ENCODE measurements around the gene RAVER2.

DNA sequence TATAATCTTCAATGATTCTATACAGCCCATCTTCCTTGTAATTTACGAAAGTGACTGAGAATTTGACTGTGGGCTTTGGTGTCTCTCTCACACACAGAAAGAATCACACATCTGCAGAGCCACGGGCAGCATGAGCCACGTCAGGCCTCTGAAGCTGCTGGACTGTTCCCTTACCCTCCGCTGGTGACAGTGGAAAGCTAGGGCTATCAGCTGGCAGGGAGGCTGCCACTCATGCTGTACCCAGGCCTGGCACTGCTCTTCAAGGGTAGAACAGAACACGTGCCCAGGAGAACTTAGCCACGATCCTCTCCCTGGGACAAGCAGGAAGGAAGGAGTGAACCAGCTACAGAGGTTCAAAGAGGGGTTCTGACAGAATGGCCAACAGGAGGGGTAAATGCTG lies 130.7 kb downstream of the RAVER2 start:
- TF ChIP-seq, protein P1, sequence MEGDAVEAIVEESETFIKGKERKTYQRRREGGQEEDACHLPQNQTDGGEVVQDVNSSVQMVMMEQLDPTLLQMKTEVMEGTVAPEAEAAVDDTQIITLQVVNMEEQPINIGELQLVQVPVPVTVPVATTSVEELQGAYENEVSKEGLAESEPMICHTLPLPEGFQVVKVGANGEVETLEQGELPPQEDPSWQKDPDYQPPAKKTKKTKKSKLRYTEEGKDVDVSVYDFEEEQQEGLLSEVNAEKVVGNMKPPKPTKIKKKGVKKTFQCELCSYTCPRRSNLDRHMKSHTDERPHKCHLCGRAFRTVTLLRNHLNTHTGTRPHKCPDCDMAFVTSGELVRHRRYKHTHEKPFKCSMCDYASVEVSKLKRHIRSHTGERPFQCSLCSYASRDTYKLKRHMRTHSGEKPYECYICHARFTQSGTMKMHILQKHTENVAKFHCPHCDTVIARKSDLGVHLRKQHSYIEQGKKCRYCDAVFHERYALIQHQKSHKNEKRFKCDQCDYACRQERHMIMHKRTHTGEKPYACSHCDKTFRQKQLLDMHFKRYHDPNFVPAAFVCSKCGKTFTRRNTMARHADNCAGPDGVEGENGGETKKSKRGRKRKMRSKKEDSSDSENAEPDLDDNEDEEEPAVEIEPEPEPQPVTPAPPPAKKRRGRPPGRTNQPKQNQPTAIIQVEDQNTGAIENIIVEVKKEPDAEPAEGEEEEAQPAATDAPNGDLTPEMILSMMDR (IDR thresholded peaks at IDR 0.05; ENCODE audit: poor library complexity) = no peak
- TF ChIP-seq EZH2 (IDR thresholded peaks at IDR 0.05; ENCODE audit: borderline replicate concordance) = no peak
